Stimulated activated CD8-positive, alpha-beta memory T cell treated with anti-CD3 and anti-CD28 coated beads, Interleukin-15, amount 100 ng/mL, for 4 hours (primary cell): ENCODE measurements around the gene TOMM22.

Experiments
- DNase-seq, 2 donors: peaks; one replicate each; pipeline ENCODE4 v3.0.0-alpha.2; 2020; ENCODE audit warnings: low read depth in 2 of 2

TOMM22 gene

GRCh38 chr22:38733724-38734381 lies 52.1 kb downstream of the TOMM22 start:
- no peak for DNase-seq

DNA sequence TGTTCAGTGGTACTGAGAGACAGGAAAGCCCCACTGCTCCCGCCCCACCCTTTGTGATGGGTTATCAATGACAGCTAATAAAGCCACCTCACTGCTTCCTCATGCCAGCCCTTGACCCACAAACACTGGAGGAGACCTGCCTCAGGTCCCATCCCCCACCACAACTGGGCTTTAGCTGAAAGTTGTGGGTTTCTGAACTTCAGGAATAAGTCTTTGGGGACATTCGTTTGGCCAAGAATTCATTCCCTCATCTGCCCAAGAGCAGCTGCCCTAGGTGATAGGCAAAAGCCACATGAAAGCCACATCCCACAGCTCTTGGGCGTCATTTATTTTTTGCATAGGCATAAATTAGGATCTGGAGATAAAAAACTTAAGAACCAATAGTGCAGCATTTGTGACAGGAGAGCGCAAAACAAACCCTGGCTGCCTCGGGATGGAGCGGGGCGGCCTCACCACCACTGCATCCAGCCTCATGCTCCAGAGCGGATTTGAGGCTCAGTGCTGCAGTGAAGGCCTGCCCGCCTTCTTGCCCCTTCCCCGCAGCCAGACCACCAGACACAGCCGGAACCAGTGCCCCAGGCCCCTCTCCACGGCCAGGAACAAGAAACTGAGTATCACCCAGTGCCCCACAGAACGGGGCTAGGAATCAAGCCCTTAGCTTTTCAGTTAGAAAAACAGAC lies 52.8 kb downstream of the TOMM22 start:
- DNase-seq, result no peak
